A549 (cell line): ENCODE results near the gene CPSF7. TPM values are rescaled to one million over a fixed set of nuclear protein-coding genes. Genes with fewer than 3 reads are reported as not detected.

Source experiments
- ATAC-seq, 2 experiments: fragments of 200-7000 bp in 1 of 2; fragments of >200 bp in 1 of 2; cut with Nextera tagmentation in 1 of 2; cut with Tn5 transposase in 1 of 2; 3 replicates each; pipeline versions ENCODE4 v1.8.0 to v1.9.1; 2018 to 2020; ENCODE audit warnings: mild to moderate bottlenecking in 1 of 2, moderate library complexity in 1 of 2
- CTCF ChIA-PET: fragments of 300-600 bp; sonication (Branson Sonifier 250); formaldehyde crosslinking; extraction: SDS; loops from one replicate; lab custom pipeline; 2021; ENCODE audit warnings: antibody characterized with exemption, inconsistent platforms; lab: Yijun Ruan, JAX
- POLR2A ChIA-PET: fragments of 350-600 bp; formaldehyde crosslinking; extraction: SDS; loops from one replicate; lab custom pipeline; 2021; ENCODE audit warnings: antibody characterized with exemption, inconsistent platforms; lab: Yijun Ruan, JAX
- DNase-seq, 2 experiments: peaks; one replicate each; pipeline versions ENCODE4 v3.0.0 to v3.0.0-alpha.2; 2011 to 2016; ENCODE audit warnings: low read depth in 1 of 2, low spot score in 1 of 2
- FAIRE-seq: peaks from 2 replicates; lab custom pipeline; 2011; peaks lifted over from hg19 to GRCh38; lab: Jason Lieb, UNC
- H3K27ac ChIP-seq, 2 experiments: fragments of >200 bp; sonication (Bioruptor Twin); formaldehyde crosslinking; 3 replicates each; pipeline ENCODE4 v1.5.1; 2016 to 2017
- H3K4me1 ChIP-seq: fragments of >200 bp; sonication (Bioruptor Twin); formaldehyde crosslinking; 3 replicates; pipeline ENCODE4 v1.6.1; 2016
- H3K4me2 ChIP-seq: fragments of >200 bp; sonication (Bioruptor Twin); formaldehyde crosslinking; 3 replicates; pipeline ENCODE4 v1.6.1; 2016
- H3K4me3 ChIP-seq: fragments of >200 bp; sonication (Bioruptor Twin); formaldehyde crosslinking; 3 replicates; pipeline ENCODE4 v1.5.1; 2016
- H3K9me3 ChIP-seq: fragments of >200 bp; sonication (Bioruptor Twin); formaldehyde crosslinking; 3 replicates; pipeline ENCODE4 v1.6.1; 2016
- CBX8 ChIP-seq: fragments of 200-600 bp; sonication (generic); IDR thresholded peaks from 2 replicates; pipeline ENCODE4 v1.6.1; 2016
- EP300 ChIP-seq, 2 experiments: fragments of >200 bp; sonication (Bioruptor Twin); formaldehyde crosslinking; IDR thresholded peaks; 2 replicates in 1 of 2; 3 replicates in 1 of 2; pipeline ENCODE4 v1.6.1; 2016 to 2017
- GATA3 ChIP-seq: IDR thresholded peaks from 2 replicates; pipeline ENCODE4 v1.6.1; 2012; ENCODE audit warnings: borderline replicate concordance
- HOXA7 ChIP-seq: fragments of 250-450 bp; sonication (Bioruptor Pico); IDR thresholded peaks from 2 replicates; pipeline ENCODE4 v1.5.0; 2020; ENCODE audit warnings: mild to moderate bottlenecking, moderate library complexity
- HOXB5 ChIP-seq: fragments of 250-450 bp; sonication (Bioruptor Pico); IDR thresholded peaks from 2 replicates; pipeline ENCODE4 v1.5.0; 2020; ENCODE audit warnings: mild to moderate bottlenecking, moderate library complexity
- KDM5A ChIP-seq: fragments of 200-600 bp; sonication (generic); IDR thresholded peaks from 2 replicates; pipeline ENCODE4 v1.6.1; 2016; ENCODE audit warnings: antibody characterized with exemption, mild to moderate bottlenecking
- NFE2L2 ChIP-seq: fragments of 150-350 bp; conservative IDR thresholded peaks from 2 replicates; pipeline ENCODE4 v1.6.1; 2014; ENCODE audit warnings: low read length
- POLR2AphosphoS2 ChIP-seq: conservative IDR thresholded peaks from 2 replicates; pipeline ENCODE4 v1.6.1; 2012; ENCODE audit warnings: low read length, improper control_type of control experiment, inconsistent platforms
- RAD21 ChIP-seq, 2 experiments: fragments of >200 bp in 1 of 2; sonication (Bioruptor Twin) in 1 of 2; formaldehyde crosslinking in 1 of 2; IDR thresholded peaks in 1 of 2; conservative IDR thresholded peaks in 1 of 2; 2 replicates in 1 of 2; 3 replicates in 1 of 2; pipeline ENCODE4 v1.6.1; 2012 to 2018; ENCODE audit warnings: inconsistent platforms in 1 of 2
- RCOR1 ChIP-seq: fragments of 150-350 bp; IDR thresholded peaks from 2 replicates; pipeline ENCODE4 v1.6.1; 2014; ENCODE audit warnings: antibody characterized with exemption, low read length, low read depth
- SREBF2 ChIP-seq: fragments of 450-650 bp; IDR thresholded peaks from 2 replicates; pipeline ENCODE4 v1.6.1; 2014; ENCODE audit warnings: mild to moderate bottlenecking, moderate library complexity
- TP53 ChIP-seq: fragments of 250-450 bp; sonication (Bioruptor Pico); IDR thresholded peaks from 2 replicates; pipeline ENCODE4 v1.5.0; 2021; ENCODE audit warnings: mild to moderate bottlenecking, moderate library complexity
- WGBS: methylation state at CpG from one replicate; pipeline ENCODE4 v1.1.6; 2017; ENCODE audit errors: missing lambda C conversion rate; 5-methylcytosine and 5-hydroxymethylcytosine counted together
- polyA plus RNA-seq, 4 experiments: library from polyadenylated mRNA; depleted of rRNA in 3 of 4; stranded (reverse); fragments of >200 nt; fragmentation: RNase III in 1 of 4; extraction: RNeasy Plus Mini Kit Qiagen cat#74134 plus additional on column Dnase treatment in 1 of 4; gene quantifications; 2 replicates in 3 of 4; 3 replicates in 1 of 4; pipeline ENCODE4 v1.2.3, GENCODE V29; 2011 to 2017
- TF ChIP-seq, protein P1 (sequence below): fragments of 250-450 bp; sonication (Bioruptor Pico); IDR thresholded peaks from 2 replicates; pipeline ENCODE4 v1.5.0; 2020; ENCODE audit warnings: low read depth, mild to moderate bottlenecking, moderate library complexity
- TF ChIP-seq, protein P2 (sequence below): fragments of >200 bp; sonication (Bioruptor Twin); formaldehyde crosslinking; IDR thresholded peaks from 3 replicates; pipeline ENCODE4 v1.5.1; 2016
- TF ChIP-seq, protein P3 (sequence below): fragments of 450-650 bp; IDR thresholded peaks from 2 replicates; pipeline ENCODE4 v1.6.1; 2014; ENCODE audit warnings: antibody characterized with exemption

The CPSF7 gene
- polyA plus RNA-seq, 2 of the 4 experiments (the other 2 are of a cell fraction) = 56.7 to 62.9 TPM

DNA sequence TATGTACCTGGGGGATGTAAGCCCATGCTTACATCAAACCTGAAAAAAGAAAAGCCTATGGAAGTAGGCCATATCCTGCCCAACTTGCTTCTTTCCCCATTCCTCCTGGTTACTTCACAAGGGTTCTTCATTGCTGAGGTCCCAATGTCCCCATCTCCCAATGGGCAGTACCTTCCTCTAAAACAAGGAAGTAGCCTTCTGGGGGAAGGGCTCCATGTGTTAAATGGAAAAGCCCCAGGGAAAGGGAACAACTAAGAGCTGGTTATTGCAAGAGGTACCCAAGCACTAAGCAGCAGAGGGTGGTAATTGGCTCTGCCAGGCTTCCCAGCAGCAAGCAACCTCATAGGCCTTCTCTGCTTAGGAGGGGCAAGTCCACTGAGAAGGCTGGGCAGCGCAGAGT, 26.1 kb downstream of the CPSF7 start:
- WGBS = 100% methylated on average over 1 of the region's 1 CpG
- TF ChIP-seq GATA3 = no peak
- TF ChIP-seq, protein P1, sequence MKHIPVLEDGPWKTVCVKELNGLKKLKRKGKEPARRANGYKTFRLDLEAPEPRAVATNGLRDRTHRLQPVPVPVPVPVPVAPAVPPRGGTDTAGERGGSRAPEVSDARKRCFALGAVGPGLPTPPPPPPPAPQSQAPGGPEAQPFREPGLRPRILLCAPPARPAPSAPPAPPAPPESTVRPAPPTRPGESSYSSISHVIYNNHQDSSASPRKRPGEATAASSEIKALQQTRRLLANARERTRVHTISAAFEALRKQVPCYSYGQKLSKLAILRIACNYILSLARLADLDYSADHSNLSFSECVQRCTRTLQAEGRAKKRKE = no peak
- no peaks in the 10 kb centered on the region for H3K4me1 ChIP-seq
- no peak overlapping the region for H3K4me2 ChIP-seq
- H3K4me3 ChIP-seq = no peak overlapping the region
- CTCF ChIA-PET = interaction anchor here (3.7 to 5.6 kb wide), 2 partner anchors 11 to 18 kb away, joined by 17 to 32 read pairs; partner anchors contain the start of gene TMEM216
- DNase-seq (no peak), FAIRE-seq (no peak), ATAC-seq (no peak)
- H3K9me3 ChIP-seq = no peaks in the 10 kb centered on the region
- POLR2A ChIA-PET = interaction anchor here (1.2 kb wide), 1 partner anchor 26 kb away, joined by 4 read pairs; the partner anchor contains the start of genes CPSF7 and SDHAF2
- no peak overlapping the region for H3K27ac ChIP-seq

DNA sequence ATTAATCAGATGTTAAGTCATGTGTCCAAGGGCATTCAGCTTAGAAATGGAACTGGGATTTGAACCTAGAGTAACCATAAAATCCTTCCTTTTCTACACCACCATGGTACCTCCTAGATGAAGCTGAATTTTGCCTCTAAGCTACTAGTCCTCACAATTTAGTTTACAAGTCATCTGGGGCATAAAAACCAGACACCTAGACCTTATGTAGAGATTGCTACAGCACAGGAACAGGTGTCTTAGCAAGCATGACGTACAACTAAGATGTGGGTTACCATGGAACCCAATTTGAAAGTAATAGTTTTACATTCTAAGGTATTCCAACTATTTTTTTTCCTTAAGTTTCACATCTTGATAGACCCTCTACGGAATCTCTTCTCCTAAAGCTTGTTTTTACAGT, 28.2 kb downstream of the CPSF7 start:
- WGBS = 91% methylated on average over 2 of the region's 2 CpGs

DNA sequence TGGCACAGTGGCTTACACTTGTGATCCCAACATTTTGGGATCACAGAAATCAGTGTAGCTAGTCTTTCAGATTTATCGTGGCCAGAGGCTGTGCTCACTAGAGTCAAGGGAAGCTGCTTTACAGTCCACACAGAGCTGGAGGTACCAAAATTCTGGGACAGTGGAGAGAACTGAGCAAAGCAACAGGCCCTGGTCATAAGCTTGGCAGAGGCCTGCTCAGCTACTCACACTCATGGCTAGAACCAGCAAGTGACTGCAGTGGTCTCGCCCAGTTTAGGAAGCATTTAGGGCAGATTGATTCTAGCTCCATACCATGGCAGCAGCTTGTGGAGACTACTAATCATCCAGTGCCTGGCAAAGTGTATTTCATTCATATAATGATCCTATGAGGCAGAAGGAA, 28.6 kb downstream of the CPSF7 start:
- POLR2A ChIA-PET = interaction anchor here (1.8 to 2.3 kb wide), 2 partner anchors 9 to 28 kb away, joined by 7 to 13 read pairs; partner anchors contain the start of genes CPSF7, SDHAF2 and TMEM216
- TF ChIP-seq SREBF2 (no peak), KDM5A (no peak), CBX8 (no peak), EP300 (IDR thresholded peaks at IDR 0.05) (no peak)
- H3K4me2 ChIP-seq = no peak overlapping the region

More for the DNA sequence above, 28.2 kb downstream of the CPSF7 start:
- ATAC-seq (no peak), DNase-seq (no peak), FAIRE-seq (no peak)
- H3K27ac ChIP-seq = no peak overlapping the region
- no peak for TF ChIP-seq POLR2AphosphoS2
- TF ChIP-seq HOXA7 = 0 out of 2 replicates have a peak, but pooled peaks have one; percentile 61
- no peak overlapping the region for H3K4me2 ChIP-seq
- no peak overlapping the region for H3K4me3 ChIP-seq
- ChIA-PET CTCF (interaction anchor here (0.9 to 5.6 kb wide), 9 partner anchors 9 to 680 kb away, joined by 3 to 32 read pairs (median 5); partner anchors contain the start of genes TKFC and TMEM216), POLR2A (interaction anchor here (1.8 to 2.3 kb wide), 2 partner anchors 9 to 28 kb away, joined by 7 to 13 read pairs; partner anchors contain the start of genes CPSF7, SDHAF2 and TMEM216)
- H3K4me1 ChIP-seq = no peaks in the 10 kb centered on the region
- H3K9me3 ChIP-seq = no peaks in the 10 kb centered on the region

DNA sequence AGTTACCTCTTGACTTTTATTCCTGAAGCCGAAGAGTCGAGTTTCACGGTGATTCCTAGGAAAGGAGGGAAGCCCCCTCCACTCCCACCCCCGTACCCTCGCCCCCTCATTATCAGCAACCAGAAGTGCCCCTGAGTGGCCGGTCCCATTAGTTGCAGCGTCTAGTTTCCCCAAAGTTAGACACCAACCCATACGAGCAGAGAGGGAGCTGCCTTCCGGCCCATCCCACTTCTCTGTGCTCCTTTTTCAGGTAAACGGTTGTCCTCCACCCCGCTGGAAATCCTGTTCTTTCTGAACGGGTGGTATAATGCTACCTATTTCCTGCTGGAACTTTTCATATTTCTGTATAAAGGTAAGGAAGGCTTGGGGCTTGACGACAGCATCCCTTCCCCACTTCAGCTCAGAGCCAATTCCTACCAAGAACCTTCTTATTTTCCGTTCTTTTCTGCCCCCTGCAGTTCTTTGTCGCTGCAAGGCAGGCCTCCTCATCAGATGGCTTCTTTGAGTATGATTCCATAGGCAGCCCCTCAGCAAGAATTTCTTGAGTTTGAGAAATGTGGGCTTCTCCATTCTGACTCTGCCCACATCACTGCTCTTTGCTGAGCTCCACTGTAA, 36.7 kb downstream of the CPSF7 start:
- POLR2A ChIA-PET = interaction anchor here (0.6 to 3.5 kb wide), 10 partner anchors 9 to 98 kb away, joined by 3 to 33 read pairs (median 8); partner anchors contain the start of genes CPSF7, CYB561A3, DDB1 and SDHAF2
- Histone ChIP-seq H3K9me3 (0 out of 3 replicates have a peak, but pooled peaks cover 2% of the 10 kb centered on the region), H3K27ac (peak overlapping the region; percentile 82 to 90), H3K4me3 (peak overlapping the region; percentile 69), H3K4me1 (0 out of 3 replicates have a peak, but pooled peaks cover 8% of the 10 kb centered on the region), H3K4me2 (peak overlapping the region; percentile 84)
- FAIRE-seq (no peak), ATAC-seq (peak; percentile 51 to 64; a peak in 5 of 6 replicates), DNase-seq (peak; percentile 28 to 35)
- 6% methylated on average over 15 of the region's 15 CpGs for WGBS
- TF ChIP-seq HOXB5 (CRISPR knock-in tag) (no peak), TP53 (CRISPR knock-in tag) (no peak), NFE2L2 (no peak), RCOR1 (no peak), RAD21 (conservative IDR thresholded peaks at IDR 0.05 in 1 of 2, IDR thresholded peaks at IDR 0.05 in 1 of 2) (peak; percentile 41 to 49; a peak in 4 of 5 replicates)
- TF ChIP-seq, protein P2, sequence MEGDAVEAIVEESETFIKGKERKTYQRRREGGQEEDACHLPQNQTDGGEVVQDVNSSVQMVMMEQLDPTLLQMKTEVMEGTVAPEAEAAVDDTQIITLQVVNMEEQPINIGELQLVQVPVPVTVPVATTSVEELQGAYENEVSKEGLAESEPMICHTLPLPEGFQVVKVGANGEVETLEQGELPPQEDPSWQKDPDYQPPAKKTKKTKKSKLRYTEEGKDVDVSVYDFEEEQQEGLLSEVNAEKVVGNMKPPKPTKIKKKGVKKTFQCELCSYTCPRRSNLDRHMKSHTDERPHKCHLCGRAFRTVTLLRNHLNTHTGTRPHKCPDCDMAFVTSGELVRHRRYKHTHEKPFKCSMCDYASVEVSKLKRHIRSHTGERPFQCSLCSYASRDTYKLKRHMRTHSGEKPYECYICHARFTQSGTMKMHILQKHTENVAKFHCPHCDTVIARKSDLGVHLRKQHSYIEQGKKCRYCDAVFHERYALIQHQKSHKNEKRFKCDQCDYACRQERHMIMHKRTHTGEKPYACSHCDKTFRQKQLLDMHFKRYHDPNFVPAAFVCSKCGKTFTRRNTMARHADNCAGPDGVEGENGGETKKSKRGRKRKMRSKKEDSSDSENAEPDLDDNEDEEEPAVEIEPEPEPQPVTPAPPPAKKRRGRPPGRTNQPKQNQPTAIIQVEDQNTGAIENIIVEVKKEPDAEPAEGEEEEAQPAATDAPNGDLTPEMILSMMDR = peak; percentile 32
- TF ChIP-seq, protein P3, sequence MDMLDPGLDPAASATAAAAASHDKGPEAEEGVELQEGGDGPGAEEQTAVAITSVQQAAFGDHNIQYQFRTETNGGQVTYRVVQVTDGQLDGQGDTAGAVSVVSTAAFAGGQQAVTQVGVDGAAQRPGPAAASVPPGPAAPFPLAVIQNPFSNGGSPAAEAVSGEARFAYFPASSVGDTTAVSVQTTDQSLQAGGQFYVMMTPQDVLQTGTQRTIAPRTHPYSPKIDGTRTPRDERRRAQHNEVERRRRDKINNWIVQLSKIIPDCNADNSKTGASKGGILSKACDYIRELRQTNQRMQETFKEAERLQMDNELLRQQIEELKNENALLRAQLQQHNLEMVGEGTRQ = no peak
- TF ChIP-seq, protein P1 = no peak
- CTCF ChIA-PET = interaction anchor here (1.2 to 17.4 kb wide), 12 partner anchors 8 to 351 kb away, joined by 3 to 521 read pairs (median 6); partner anchors contain the start of genes CYB561A3 and TMEM138

More for the DNA sequence above, 28.6 kb downstream of the CPSF7 start:
- WGBS = 94% methylated on average over 2 of the region's 2 CpGs
- ATAC-seq = peak; percentile 46 to 58; a peak in 5 of 6 replicates
- no peak for FAIRE-seq
- H3K9me3 ChIP-seq = no peaks in the 10 kb centered on the region
- no peak overlapping the region for H3K4me3 ChIP-seq
- H3K27ac ChIP-seq = no peak overlapping the region
- no peaks in the 10 kb centered on the region for H3K4me1 ChIP-seq
- DNase-seq = no peak
- CTCF ChIA-PET = interaction anchor here (0.9 to 5.6 kb wide), 8 partner anchors 9 to 681 kb away, joined by 3 to 32 read pairs (median 6); partner anchors contain the start of gene TMEM216
